ENCODE data around the gene TLCD4.

TLCD4 gene

DNA sequence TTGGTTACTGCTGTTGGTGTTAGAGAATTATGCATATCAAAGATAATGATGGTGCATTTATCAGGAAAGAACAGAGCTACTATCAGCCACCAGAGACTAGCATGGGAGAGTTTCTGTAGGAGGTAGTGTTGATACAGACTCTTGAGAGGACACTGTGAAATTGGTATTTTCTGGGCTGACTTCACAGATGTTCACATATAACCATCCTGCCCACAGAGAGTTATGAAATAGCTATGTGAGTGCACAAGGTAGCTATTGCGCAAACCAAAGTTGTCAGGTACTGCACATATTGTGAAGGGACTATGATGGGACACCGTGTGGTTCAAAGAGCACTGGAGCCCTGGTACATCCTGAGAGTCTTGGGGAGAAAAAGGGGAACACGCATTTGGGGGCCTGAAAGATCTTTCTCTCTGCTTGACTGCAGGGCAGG is 1.4 kb upstream of the TLCD4 start:
- no peak overlapping the region for H3K4me3 ChIP-seq (IDR thresholded peaks at IDR 0.05; ENCODE audit: insufficient read depth, low read depth, low read length)
- H3K4me2 ChIP-seq, result no peak overlapping the region
- TF ChIP-seq, protein P1, sequence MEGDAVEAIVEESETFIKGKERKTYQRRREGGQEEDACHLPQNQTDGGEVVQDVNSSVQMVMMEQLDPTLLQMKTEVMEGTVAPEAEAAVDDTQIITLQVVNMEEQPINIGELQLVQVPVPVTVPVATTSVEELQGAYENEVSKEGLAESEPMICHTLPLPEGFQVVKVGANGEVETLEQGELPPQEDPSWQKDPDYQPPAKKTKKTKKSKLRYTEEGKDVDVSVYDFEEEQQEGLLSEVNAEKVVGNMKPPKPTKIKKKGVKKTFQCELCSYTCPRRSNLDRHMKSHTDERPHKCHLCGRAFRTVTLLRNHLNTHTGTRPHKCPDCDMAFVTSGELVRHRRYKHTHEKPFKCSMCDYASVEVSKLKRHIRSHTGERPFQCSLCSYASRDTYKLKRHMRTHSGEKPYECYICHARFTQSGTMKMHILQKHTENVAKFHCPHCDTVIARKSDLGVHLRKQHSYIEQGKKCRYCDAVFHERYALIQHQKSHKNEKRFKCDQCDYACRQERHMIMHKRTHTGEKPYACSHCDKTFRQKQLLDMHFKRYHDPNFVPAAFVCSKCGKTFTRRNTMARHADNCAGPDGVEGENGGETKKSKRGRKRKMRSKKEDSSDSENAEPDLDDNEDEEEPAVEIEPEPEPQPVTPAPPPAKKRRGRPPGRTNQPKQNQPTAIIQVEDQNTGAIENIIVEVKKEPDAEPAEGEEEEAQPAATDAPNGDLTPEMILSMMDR (conservative IDR thresholded peaks at IDR 0.05; ENCODE audit: low read depth, low read length), result no peak
- H2AFZ ChIP-seq (ENCODE audit: low read depth), result no peak overlapping the region
- no peak overlapping the region for H3K27ac ChIP-seq
- no peaks in the 10 kb centered on the region for H3K27me3 ChIP-seq (ENCODE audit: insufficient read depth, low read depth)
- H3K4me1 ChIP-seq (ENCODE audit: low read depth, poor library complexity, severe bottlenecking), result no peaks in the 10 kb centered on the region
- H3K36me3 ChIP-seq (ENCODE audit: insufficient read depth), result no peaks in the 10 kb centered on the region
- no peaks in the 10 kb centered on the region for H4K20me1 ChIP-seq (ENCODE audit: insufficient read depth)
- no peaks in the 10 kb centered on the region for H3K79me2 ChIP-seq (ENCODE audit: insufficient read depth, low read depth)
- no peak overlapping the region for H3K9ac ChIP-seq

DNA sequence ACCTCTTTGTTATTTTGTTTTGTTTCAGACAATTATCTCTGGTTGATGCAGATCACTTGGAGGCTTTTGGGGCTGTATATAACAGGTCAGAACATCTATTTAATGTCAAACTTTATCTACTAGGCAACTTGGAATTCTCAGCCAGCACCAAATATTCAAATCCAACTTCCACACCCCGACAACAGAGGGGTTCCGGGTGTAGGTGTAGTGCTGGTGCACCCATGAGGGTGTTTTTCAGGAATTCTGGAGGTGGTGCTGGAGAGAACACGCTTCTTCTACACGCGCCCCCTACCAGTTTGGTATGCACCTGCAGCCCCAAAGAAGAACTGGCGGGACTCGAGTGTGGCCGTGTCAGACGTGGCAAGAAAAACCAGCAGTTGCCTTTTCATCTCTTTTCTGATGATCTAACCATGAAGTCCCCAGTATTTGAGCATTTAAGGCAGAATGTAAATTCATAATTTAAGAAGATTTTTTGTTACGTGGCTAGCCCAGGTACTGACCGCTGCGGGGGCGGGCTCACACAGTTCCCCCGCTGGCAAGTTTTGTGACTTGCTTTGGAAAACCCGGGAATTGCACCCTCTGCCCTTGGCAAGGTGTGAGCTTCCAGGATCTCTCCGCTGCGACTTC is 462 bp upstream of the TLCD4 start:
- Histone ChIP-seq H3K4me2 (peak overlapping the region; percentile 40), H3K9ac (no peak overlapping the region; the same call in 1 of the 2 replicates), H3K79me2 (ENCODE audit: insufficient read depth, low read depth) (no peaks in the 10 kb centered on the region), H3K27ac (no peak overlapping the region), H4K20me1 (ENCODE audit: insufficient read depth) (no peaks in the 10 kb centered on the region), H3K4me3 (IDR thresholded peaks at IDR 0.05; ENCODE audit: insufficient read depth, low read depth, low read length) (peak overlapping the region; percentile 62), H3K4me1 (ENCODE audit: low read depth, poor library complexity, severe bottlenecking) (no peaks in the 10 kb centered on the region), H3K27me3 (ENCODE audit: insufficient read depth, low read depth) (no peaks in the 10 kb centered on the region), H3K36me3 (ENCODE audit: insufficient read depth) (no peaks in the 10 kb centered on the region), H2AFZ (ENCODE audit: low read depth) (peak overlapping the region; percentile 93)
- TF ChIP-seq, protein P1 (conservative IDR thresholded peaks at IDR 0.05; ENCODE audit: low read depth, low read length), result peak; percentile 75

DNA sequence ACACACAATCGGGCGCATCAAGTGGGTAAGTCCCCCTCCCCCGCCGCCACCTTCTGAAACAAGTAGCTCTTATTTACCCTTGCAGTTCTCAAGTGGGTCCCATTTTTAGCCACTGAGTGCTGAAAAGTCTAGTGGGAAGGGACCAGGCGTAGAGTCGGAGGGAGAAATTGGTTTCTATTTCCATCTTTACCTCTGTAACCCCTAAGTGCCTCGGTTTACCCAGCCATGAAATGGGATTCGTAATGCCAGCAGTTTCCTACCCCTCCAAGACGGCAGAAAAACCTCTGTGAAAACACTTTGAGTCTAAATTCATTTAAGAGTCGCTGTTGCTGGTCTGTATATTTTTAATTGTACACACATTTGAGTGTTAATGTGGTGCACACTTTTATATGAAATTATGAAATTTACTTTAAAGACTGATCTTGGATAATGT is 928 bp downstream of the TLCD4 start:
- Histone ChIP-seq H3K4me1 (ENCODE audit: low read depth, poor library complexity, severe bottlenecking) (no peaks in the 10 kb centered on the region), H3K27me3 (ENCODE audit: insufficient read depth, low read depth) (no peaks in the 10 kb centered on the region), H3K4me3 (IDR thresholded peaks at IDR 0.05; ENCODE audit: insufficient read depth, low read depth, low read length) (no peak overlapping the region), H4K20me1 (ENCODE audit: insufficient read depth) (no peaks in the 10 kb centered on the region), H3K4me2 (peak overlapping the region; percentile 56; the same call in 1 of the 2 replicates), H3K27ac (no peak overlapping the region), H3K79me2 (ENCODE audit: insufficient read depth, low read depth) (no peaks in the 10 kb centered on the region), H3K9ac (no peak overlapping the region), H2AFZ (ENCODE audit: low read depth) (peak overlapping the region; percentile 93), H3K36me3 (ENCODE audit: insufficient read depth) (no peaks in the 10 kb centered on the region)
- TF ChIP-seq, protein P1 (conservative IDR thresholded peaks at IDR 0.05; ENCODE audit: low read depth, low read length), result no peak

GRCh38 chr1:95118710-95119109 is 1.6 kb downstream of the TLCD4 start:
- Histone ChIP-seq H3K4me3 (IDR thresholded peaks at IDR 0.05; ENCODE audit: insufficient read depth, low read depth, low read length) (no peak overlapping the region), H3K27me3 (ENCODE audit: insufficient read depth, low read depth) (no peaks in the 10 kb centered on the region), H3K9ac (no peak overlapping the region), H2AFZ (ENCODE audit: low read depth) (no peak overlapping the region), H3K4me1 (ENCODE audit: low read depth, poor library complexity, severe bottlenecking) (no peaks in the 10 kb centered on the region), H3K4me2 (no peak overlapping the region), H4K20me1 (ENCODE audit: insufficient read depth) (no peaks in the 10 kb centered on the region), H3K36me3 (ENCODE audit: insufficient read depth) (no peaks in the 10 kb centered on the region), H3K27ac (no peak overlapping the region), H3K79me2 (ENCODE audit: insufficient read depth, low read depth) (no peaks in the 10 kb centered on the region)
- TF ChIP-seq, protein P1 (conservative IDR thresholded peaks at IDR 0.05; ENCODE audit: low read depth, low read length), result no peak
